B cell (primary cell): ENCODE measurements around the gene ZP1. TPM values are rescaled to one million over a fixed set of nuclear protein-coding genes. Genes with fewer than 3 reads are reported as not detected.
A peak's percentile ranks its signal among the peaks of the same experiment; 100 is the strongest.

Source experiments
- ATAC-seq: fragments of 200-7000 bp; cut with Tn5 transposase; one replicate; pipeline ENCODE4 v1.10.0; 2021; ENCODE audit warnings: low read depth, mild to moderate bottlenecking, moderate number of reproducible peaks, moderate library complexity
- CTCF ChIA-PET: fragments of 350-600 bp; sonication (Branson Sonifier 250); formaldehyde crosslinking; loops from one replicate; lab custom pipeline; 2021; ENCODE audit warnings: antibody characterized with exemption, inconsistent platforms; lab: Charles Lee
- POLR2A ChIA-PET: fragments of 350-600 bp; sonication (Branson Sonifier 250); formaldehyde crosslinking; loops from one replicate; lab custom pipeline; 2021; ENCODE audit warnings: antibody characterized with exemption; lab: Charles Lee
- DNase-seq: peaks from one replicate; pipeline ENCODE4 v3.0.0; 2013
- H2AFZ ChIP-seq: 2 replicates; pipeline ENCODE4 v1.6.1; 2012; ENCODE audit warnings: mild to moderate bottlenecking, low read depth, low read length; ENCODE audit not compliant: insufficient read depth, poor library complexity, severe bottlenecking
- H3K27ac ChIP-seq, 2 donors: 1 replicate in 1 of 2; 2 replicates in 1 of 2; pipeline ENCODE4 v1.5.1; 2012 to 2013; ENCODE audit warnings: low read length in 2 of 2, mild to moderate bottlenecking in 2 of 2, moderate library complexity in 1 of 2
- H3K27me3 ChIP-seq, 4 experiments: fragments of 200-600 bp in 1 of 4; sonication (generic) in 1 of 4; replicated peaks in 1 of 4; 1 replicate in 2 of 4; 2 replicates in 2 of 4; pipeline versions ENCODE4 v1.6.1 to v1.7.0; 2013 to 2016; ENCODE audit warnings: low read length in 3 of 4, mild to moderate bottlenecking in 2 of 4, mixed read lengths in 1 of 4, moderate library complexity in 1 of 4; ENCODE audit not compliant: insufficient read depth in 4 of 4, control insufficient read depth in 3 of 4; ENCODE audit errors: control extremely low read depth in 1 of 4
- H3K36me3 ChIP-seq, 2 experiments: replicated peaks in 1 of 2; 1 replicate in 1 of 2; 2 replicates in 1 of 2; pipeline versions ENCODE4 v1.6.1 to v1.7.1; 2013; ENCODE audit warnings: low read length in 1 of 2; ENCODE audit not compliant: insufficient read depth in 2 of 2, control insufficient read depth in 1 of 2; ENCODE audit errors: control extremely low read depth in 1 of 2, extremely low read depth in 1 of 2
- H3K4me1 ChIP-seq, 2 donors: fragments of 200-600 bp in 1 of 2; sonication (generic) in 1 of 2; 1 replicate in 1 of 2; 2 replicates in 1 of 2; pipeline versions ENCODE4 v1.5.1 to v1.6.1; 2013 to 2017; ENCODE audit warnings: low read length in 2 of 2; ENCODE audit not compliant: control insufficient read depth in 2 of 2, insufficient read depth in 2 of 2
- H3K4me2 ChIP-seq: replicated peaks from 2 replicates; pipeline ENCODE3; 2012; ENCODE audit warnings: mild to moderate bottlenecking, low read depth, low read length; ENCODE audit not compliant: poor library complexity, severe bottlenecking
- H3K4me3 ChIP-seq, 5 experiments: fragments of 200-600 bp in 1 of 5; sonication (generic) in 1 of 5; 1 replicate in 3 of 5; 2 replicates in 2 of 5; pipeline versions ENCODE4 v1.5.1 to v1.7.0; 2011 to 2016; ENCODE audit warnings: low read length in 4 of 5, mild to moderate bottlenecking in 4 of 5, low read depth in 2 of 5, control low read depth in 1 of 5, moderate library complexity in 1 of 5; ENCODE audit not compliant: insufficient read depth in 1 of 5; ENCODE audit errors: control extremely low read depth in 1 of 5, extremely low read depth in 1 of 5
- H3K79me2 ChIP-seq: fragments of 200-600 bp; sonication (generic); one replicate; pipeline ENCODE4 v1.6.0; 2016; ENCODE audit warnings: low read length; ENCODE audit not compliant: control insufficient read depth, insufficient read depth
- H3K9ac ChIP-seq: fragments of 200-600 bp; sonication (generic); 2 replicates; pipeline ENCODE4 v1.6.1; 2017; ENCODE audit warnings: mild to moderate bottlenecking, low read length, moderate library complexity
- H3K9me3 ChIP-seq, 3 donors: one replicate each; pipeline versions ENCODE4 v1.6.1 to v1.7.1; 2013; ENCODE audit warnings: low read length in 2 of 3; ENCODE audit not compliant: control insufficient read depth in 2 of 3, insufficient read depth in 1 of 3; ENCODE audit errors: control extremely low read depth in 1 of 3
- H4K20me1 ChIP-seq: 2 replicates; pipeline ENCODE4 v1.6.0; 2012; ENCODE audit warnings: mild to moderate bottlenecking, low read length; ENCODE audit not compliant: insufficient read depth, control insufficient read depth, poor library complexity, severe bottlenecking
- H3K27ac Mint-ChIP-seq: one replicate; pipeline ENCODE4 v1.8.0; 2021; ENCODE audit warnings: mixed read lengths
- H3K27me3 Mint-ChIP-seq: one replicate; pipeline ENCODE4 v1.8.0; 2021; ENCODE audit warnings: mixed read lengths
- H3K4me1 Mint-ChIP-seq: one replicate; pipeline ENCODE4 v1.8.0; 2021; ENCODE audit warnings: mixed read lengths
- H3K4me3 Mint-ChIP-seq: one replicate; pipeline ENCODE4 v1.8.0; 2021; ENCODE audit warnings: mixed read lengths
- H3K9me3 Mint-ChIP-seq: one replicate; pipeline ENCODE4 v1.8.0; 2022; ENCODE audit warnings: mixed read lengths; ENCODE audit not compliant: insufficient read depth
- CTCF ChIP-seq: fragments of 200-600 bp; IDR thresholded peaks from one replicate; pipeline ENCODE4 v1.8.0; 2022; ENCODE audit warnings: antibody characterized with exemption, mild to moderate bottlenecking
- EZH2 ChIP-seq: IDR thresholded peaks from 2 replicates; pipeline ENCODE4 v1.6.1; 2012; ENCODE audit warnings: borderline replicate concordance, low read depth, mild to moderate bottlenecking, moderate library complexity, low read length; ENCODE audit not compliant: insufficient read depth, poor library complexity, severe bottlenecking
- WGBS: methylation state at CpG from one replicate; pipeline ENCODE4 v1.1.5; 2013; ENCODE audit warnings: missing lambda C conversion rate; ENCODE audit not compliant: insufficient coverage; 5-methylcytosine and 5-hydroxymethylcytosine counted together
- intact Hi-C: fragments of 100-400 bp; cut with micrococcal nuclease; formaldehyde crosslinking; loops from one replicate; pipeline ENCODE4 v1.10.0; 2022
- polyA plus RNA-seq: library from polyadenylated mRNA; depleted of rRNA; stranded (reverse); fragments of >200 nt; gene quantifications from 2 replicates; pipeline ENCODE4 v1.2.3, GENCODE V29; 2012
- total RNA-seq, 2 donors: library from RNA; stranded (reverse); fragments of 120-200 nt in 1 of 2; gene quantifications; 1 replicate in 1 of 2; 2 replicates in 1 of 2; pipeline versions ENCODE4 v1.2.3 to v1.2.4, GENCODE V29; 2013 to 2022

ZP1 gene
- total and polyA plus RNA-seq, 2 donors (not counting 1 experiment from before 2014, with no cell fraction given): 0.06 TPM; not detected in 1

DNA sequence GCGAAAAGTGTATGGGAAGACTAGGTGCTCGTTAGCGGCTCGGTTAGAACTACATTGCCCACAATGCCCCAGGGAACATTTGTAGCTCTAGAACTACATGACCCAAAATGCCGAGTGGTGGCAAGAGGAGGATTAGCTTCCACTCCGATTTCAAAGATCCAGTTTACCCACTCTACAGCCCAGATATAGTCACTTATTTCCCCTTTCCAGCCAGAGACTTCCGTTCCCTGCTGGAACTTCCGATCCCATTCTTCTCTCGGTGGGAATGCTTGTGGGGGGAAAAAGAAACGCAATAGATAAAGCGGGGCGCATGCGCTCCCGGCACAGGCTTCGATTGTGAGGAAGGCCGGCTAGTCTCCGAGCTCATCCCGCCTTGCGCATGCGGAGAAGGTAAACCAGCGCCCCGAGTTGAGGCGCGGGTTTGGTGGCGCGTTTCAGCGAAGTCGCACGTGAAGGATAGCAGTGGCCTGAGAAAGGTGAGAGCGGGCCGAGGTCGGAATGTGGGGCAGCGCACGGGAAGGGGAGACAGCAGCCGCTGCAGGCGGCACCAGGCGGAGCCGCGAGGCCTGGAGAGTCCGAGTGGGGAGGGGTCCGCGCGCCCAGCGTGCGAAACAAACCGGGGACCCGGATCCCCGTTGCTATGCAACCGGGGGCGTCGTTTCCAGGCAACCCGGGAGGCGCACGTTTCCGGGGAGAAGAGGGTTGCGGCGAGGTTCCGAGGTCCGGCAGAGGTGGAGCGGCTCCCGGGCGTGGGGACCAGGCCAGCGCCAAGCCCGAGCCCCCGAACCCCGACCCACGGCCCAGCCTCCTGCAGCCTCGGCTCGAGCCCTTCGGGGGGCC is 46.7 kb downstream of the ZP1 start, which contains the start of gene TMEM109:
TSS of gene TMEM109 (plus strand) at position 366 of the 840 bp plus-strand sequence. CDS start 5,536 bp downstream, outside the sequence.
- H3K4me1 ChIP-seq: peaks cover 68 to 87% of the 10 kb centered on the region in 2 donors
- H2AFZ ChIP-seq: peak within 1 kb of the TSS; percentile 95
- no peaks in the 10 kb centered on the region for H3K9me3 ChIP-seq
- ATAC-seq (peak; percentile 56), DNase-seq (peak; percentile 95)
- H3K27ac ChIP-seq: peak within 1 kb of the TSS; percentile 87 to 96
- H3K9ac ChIP-seq: peak within 1 kb of the TSS; percentile 89
- WGBS: under 1% methylated on average over 64 of the region's 70 CpGs
- Mint-ChIP-seq H3K27ac (peak within 1 kb of the TSS; percentile 98), H3K4me3 (peak within 1 kb of the TSS; percentile 97), H3K4me1 (peaks cover 77% of the 10 kb centered on the region), H3K27me3 (no peaks in the 10 kb centered on the region), H3K9me3 (no peaks in the 10 kb centered on the region)
- intact Hi-C loops: loop anchor here (2.0 to 10.0 kb wide), 5 partner anchors 157 to 1249 kb away; partner anchors contain the start of genes FEN1, MS4A1, PATL1 and TMEM258
- POLR2A ChIA-PET: interaction anchor here (0.7 to 8.3 kb wide), 6 partner anchors 10 to 248 kb away, joined by 3 to 96 read pairs (median 5); partner anchors contain the start of genes SLC15A3, TMEM132A and VPS37C
- H3K27me3 ChIP-seq: no peaks in the 10 kb centered on the region
- peaks cover 48% of the 10 kb centered on the region for H3K79me2 ChIP-seq
- H3K36me3 ChIP-seq: peaks cover 0 to 6% of the 10 kb centered on the region in 2 experiments
- H4K20me1 ChIP-seq: peaks cover 27% of the 10 kb centered on the region
- CTCF ChIA-PET: interaction anchor here (0.6 to 11.8 kb wide), 15 partner anchors 10 to 274 kb away, joined by 3 to 129 read pairs (median 8); partner anchors contain the start of genes PRPF19, SLC15A3 and TMEM132A
- TF ChIP-seq CTCF (no peak), EZH2 (no peak)
- peak within 1 kb of the TSS; percentile 61 to 100 (median 90) for H3K4me3 ChIP-seq
- peak within 1 kb of the TSS; percentile 96 for H3K4me2 ChIP-seq
